GM12874 (cell line): ENCODE results near the gene SLC25A2.

Source experiments
- CTCF ChIP-seq: IDR thresholded peaks from 2 replicates; pipeline ENCODE4 v1.5.1; 2011; ENCODE audit warnings: low read depth, mild to moderate bottlenecking, control low read depth, low read length, moderate library complexity; ENCODE audit not compliant: insufficient read depth

The SLC25A2 gene

GRCh38 chr5:141303756-141304155 is at the start of gene SLC25A2:
Gene SLC25A2, minus strand, starts transcription at chr5:141304049. Its CDS starts 184 bp downstream, at chr5:141303865.
- no peak for TF ChIP-seq CTCF

GRCh38 chr5:141351591-141351990 is 47.7 kb upstream of the SLC25A2 start:
- TF ChIP-seq CTCF: no peak

GRCh38 chr5:141349917-141350619 is 46.2 kb upstream of the SLC25A2 start, which contains the start of gene PCDHGB1:
Gene PCDHGB1, plus strand, starts transcription at chr5:141350099. Its CDS starts 162 bp downstream, at chr5:141350261.
- TF ChIP-seq CTCF: peak; percentile 61

- TF ChIP-seq CTCF: no peak
These were observed 41.5 kb upstream of the SLC25A2 start for GRCh38 chr5:141345327-141345726.

- TF ChIP-seq CTCF: no peak
These were observed 40.2 kb upstream of the SLC25A2 start for GRCh38 chr5:141343953-141344463.

- peak; percentile 32; the same call in 1 of the 2 replicates for TF ChIP-seq CTCF
These were observed 39.5 kb upstream of the SLC25A2 start, which contains the start of gene PCDHGA3 for GRCh38 chr5:141343242-141343952. Gene PCDHGA3, plus strand, starts transcription at chr5:141343829. Its CDS starts 205 bp downstream, at chr5:141344034.

- TF ChIP-seq CTCF: no peak
These were observed 38.9 kb upstream of the SLC25A2 start for GRCh38 chr5:141342773-141343172.
